AG09319 (cell line): ENCODE results near the gene DNAJC27.

Experiments used
- DNase-seq: peaks from one replicate; pipeline ENCODE4 v3.0.0-alpha.2; 2010; ENCODE audit warnings: low read depth; ENCODE audit errors: extremely low read depth
- CTCF ChIP-seq: IDR thresholded peaks from 2 replicates; pipeline ENCODE4 v1.5.1; 2011; ENCODE audit warnings: low read depth, mild to moderate bottlenecking, inconsistent platforms, low read length, moderate library complexity

DNAJC27 gene

GRCh38 chr2:24981411-24982136, 9.8 kb upstream of the DNAJC27 start:
- no peak for TF ChIP-seq CTCF
- DNase-seq: no peak

- DNase-seq: no peak
- TF ChIP-seq CTCF: no peak
These were observed 6.9 kb upstream of the DNAJC27 start for GRCh38 chr2:24978661-24979060.

- no peak for TF ChIP-seq CTCF
These were observed 5.9 kb upstream of the DNAJC27 start for GRCh38 chr2:24977631-24978030.

GRCh38 chr2:24973812-24974211, 2.1 kb upstream of the DNAJC27 start:
- no peak for DNase-seq
- TF ChIP-seq CTCF: no peak

More at GRCh38 chr2:24977631-24978030, 5.9 kb upstream of the DNAJC27 start:
- DNase-seq: no peak

GRCh38 chr2:24972315-24972961, 683 bp upstream of the DNAJC27 start:
- no peak for DNase-seq
- no peak for TF ChIP-seq CTCF

- DNase-seq: no peak
- no peak for TF ChIP-seq CTCF
These were observed 544 bp downstream of the DNAJC27 start for GRCh38 chr2:24971286-24971535.

- TF ChIP-seq CTCF: no peak
- no peak for DNase-seq
These were observed 1.1 kb downstream of the DNAJC27 start for GRCh38 chr2:24970483-24971285.
